ENCODE data around the gene TGM2.

Gene TGM2

GRCh38 chr20:38177201-38177600, 12.1 kb upstream of the TGM2 start:
- DNase-seq (ENCODE audit: low spot score), result no peak

- no peak for DNase-seq (ENCODE audit: low spot score)
These were observed 10.5 kb upstream of the TGM2 start for GRCh38 chr20:38175304-38176180.

GRCh38 chr20:38173237-38174156, 8.4 kb upstream of the TGM2 start:
- DNase-seq (ENCODE audit: low spot score), result no peak

GRCh38 chr20:38172408-38172807, 7.3 kb upstream of the TGM2 start:
- DNase-seq (ENCODE audit: low spot score), result no peak

GRCh38 chr20:38171675-38172043, 6.6 kb upstream of the TGM2 start:
- DNase-seq (ENCODE audit: low spot score), result no peak

- no peak for DNase-seq (ENCODE audit: low spot score)
These were observed 6.0 kb upstream of the TGM2 start for GRCh38 chr20:38170826-38171674.

- DNase-seq (ENCODE audit: low spot score), result no peak
These were observed 5.3 kb upstream of the TGM2 start for GRCh38 chr20:38170219-38170825.

- no peak for DNase-seq (ENCODE audit: low spot score)
These were observed 4.6 kb upstream of the TGM2 start for GRCh38 chr20:38169636-38170193.

- DNase-seq (ENCODE audit: low spot score), result no peak
These were observed 3.9 kb upstream of the TGM2 start for GRCh38 chr20:38168791-38169589.

- no peak for DNase-seq (ENCODE audit: low spot score)
These were observed 3.0 kb upstream of the TGM2 start for GRCh38 chr20:38167851-38168760.

- no peak for DNase-seq (ENCODE audit: low spot score)
These were observed 2.3 kb upstream of the TGM2 start for GRCh38 chr20:38167328-38167850.

- no peak for DNase-seq (ENCODE audit: low spot score)
These were observed 1.7 kb upstream of the TGM2 start for GRCh38 chr20:38166703-38167233.

- no peak for DNase-seq (ENCODE audit: low spot score)
These were observed 1.1 kb upstream of the TGM2 start for GRCh38 chr20:38165966-38166702.

GRCh38 chr20:38164624-38165088, 414 bp downstream of the TGM2 start:
- no peak for DNase-seq (ENCODE audit: low spot score)

- DNase-seq (ENCODE audit: low spot score), result no peak
These were observed 1.0 kb downstream of the TGM2 start for GRCh38 chr20:38164069-38164468.

GRCh38 chr20:38162878-38163875, 1.9 kb downstream of the TGM2 start:
- no peak for DNase-seq (ENCODE audit: low spot score)

GRCh38 chr20:38162149-38162548, 2.9 kb downstream of the TGM2 start:
- no peak for DNase-seq (ENCODE audit: low spot score)
